ENCODE data around the gene TAF6.

DNA sequence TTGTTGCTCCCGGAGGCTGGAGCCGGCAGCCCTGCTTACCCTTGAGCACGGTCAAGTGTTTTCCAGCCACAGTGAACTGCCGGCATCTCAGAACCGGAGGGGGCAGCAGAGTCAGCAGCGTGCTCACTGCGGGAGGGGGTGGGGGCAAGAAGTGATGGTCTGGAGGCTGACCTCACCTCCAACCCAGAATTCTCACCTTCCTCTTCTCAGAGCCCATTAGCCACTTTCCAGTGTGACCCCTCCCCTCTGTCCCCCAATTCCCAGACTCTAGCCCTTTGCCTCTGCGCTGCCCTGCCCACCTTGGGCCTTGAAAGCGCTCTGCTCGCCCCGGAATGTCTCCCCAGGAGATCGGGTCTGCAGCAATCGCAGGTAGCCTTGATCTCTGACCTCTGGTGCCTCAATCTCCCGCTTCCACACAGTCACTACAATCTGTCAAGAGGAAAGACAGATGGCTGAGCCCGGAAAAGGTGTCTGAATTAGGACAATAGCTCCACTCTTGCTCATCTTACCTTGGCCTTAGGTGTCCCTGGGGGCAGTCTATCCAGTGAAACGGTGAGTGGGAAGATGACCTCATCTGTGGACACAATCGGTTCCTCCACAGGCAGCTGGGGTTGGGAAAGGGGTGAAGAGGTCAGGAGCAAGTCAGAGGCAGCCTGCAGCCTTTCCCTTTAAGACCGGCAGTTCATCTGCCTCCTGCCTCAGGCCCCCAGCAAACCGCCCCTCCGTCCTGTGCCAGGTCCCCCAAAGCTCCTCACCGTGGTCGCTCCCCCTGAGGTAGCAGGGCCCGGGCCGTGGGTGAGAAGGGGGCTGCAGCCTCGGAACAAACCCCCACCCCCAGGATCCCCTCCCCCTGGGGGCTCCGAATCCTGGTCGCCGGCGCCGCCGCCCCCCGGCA, 38.4 kb upstream of the TAF6 start:
- no peak for TF ChIP-seq RAD21 (IDR thresholded peaks at IDR 0.05; ENCODE audit: low read length)
- TF ChIP-seq, protein P1, sequence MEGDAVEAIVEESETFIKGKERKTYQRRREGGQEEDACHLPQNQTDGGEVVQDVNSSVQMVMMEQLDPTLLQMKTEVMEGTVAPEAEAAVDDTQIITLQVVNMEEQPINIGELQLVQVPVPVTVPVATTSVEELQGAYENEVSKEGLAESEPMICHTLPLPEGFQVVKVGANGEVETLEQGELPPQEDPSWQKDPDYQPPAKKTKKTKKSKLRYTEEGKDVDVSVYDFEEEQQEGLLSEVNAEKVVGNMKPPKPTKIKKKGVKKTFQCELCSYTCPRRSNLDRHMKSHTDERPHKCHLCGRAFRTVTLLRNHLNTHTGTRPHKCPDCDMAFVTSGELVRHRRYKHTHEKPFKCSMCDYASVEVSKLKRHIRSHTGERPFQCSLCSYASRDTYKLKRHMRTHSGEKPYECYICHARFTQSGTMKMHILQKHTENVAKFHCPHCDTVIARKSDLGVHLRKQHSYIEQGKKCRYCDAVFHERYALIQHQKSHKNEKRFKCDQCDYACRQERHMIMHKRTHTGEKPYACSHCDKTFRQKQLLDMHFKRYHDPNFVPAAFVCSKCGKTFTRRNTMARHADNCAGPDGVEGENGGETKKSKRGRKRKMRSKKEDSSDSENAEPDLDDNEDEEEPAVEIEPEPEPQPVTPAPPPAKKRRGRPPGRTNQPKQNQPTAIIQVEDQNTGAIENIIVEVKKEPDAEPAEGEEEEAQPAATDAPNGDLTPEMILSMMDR (conservative IDR thresholded peaks at IDR 0.05; ENCODE audit: low read depth, low read length): 0 out of 2 replicates have a peak, but pooled peaks have one; percentile 14
